HuH-7 (cell line): Measurements from ENCODE around the gene HELQ.
"Not testable (repeated sequence)": the region's sequence is repeated elsewhere in the genome, so short reads cannot be mapped to it uniquely, and the experiment has no call there.

Experiments used
- DNase-seq: peaks from one replicate; pipeline ENCODE4 v3.0.0; 2011; ENCODE audit warnings: low spot score

Gene HELQ

DNA sequence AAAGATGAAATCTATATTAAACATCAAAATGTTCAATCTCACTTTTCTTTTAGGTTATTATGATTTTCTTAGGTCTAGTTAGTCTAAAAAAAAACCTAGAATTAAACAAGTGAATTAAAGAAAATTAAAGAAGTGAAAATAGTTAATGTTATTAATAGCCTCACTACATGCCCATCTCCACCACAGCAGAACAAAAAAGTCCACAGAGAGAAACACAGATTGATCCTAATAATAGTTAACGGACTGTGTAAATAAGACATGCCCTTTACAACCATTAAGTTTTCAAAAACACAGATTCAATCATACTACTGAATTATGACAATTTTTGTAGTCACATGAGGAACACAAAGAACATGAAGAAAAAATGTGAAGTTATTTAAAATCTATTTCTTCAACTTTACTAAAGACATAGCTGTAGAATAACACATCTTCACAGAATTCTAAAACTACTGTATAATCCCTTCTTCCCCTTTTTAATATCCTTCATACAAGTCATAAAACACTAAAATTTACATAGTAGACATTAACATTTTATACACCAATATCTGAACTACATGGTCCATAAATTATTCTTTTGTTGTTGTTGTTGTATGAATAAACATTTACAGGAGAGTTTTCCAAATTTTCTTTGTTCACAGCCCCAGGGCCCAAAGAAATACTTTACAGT, 15.3 kb downstream of the HELQ start:
- DNase-seq: no peak

DNA sequence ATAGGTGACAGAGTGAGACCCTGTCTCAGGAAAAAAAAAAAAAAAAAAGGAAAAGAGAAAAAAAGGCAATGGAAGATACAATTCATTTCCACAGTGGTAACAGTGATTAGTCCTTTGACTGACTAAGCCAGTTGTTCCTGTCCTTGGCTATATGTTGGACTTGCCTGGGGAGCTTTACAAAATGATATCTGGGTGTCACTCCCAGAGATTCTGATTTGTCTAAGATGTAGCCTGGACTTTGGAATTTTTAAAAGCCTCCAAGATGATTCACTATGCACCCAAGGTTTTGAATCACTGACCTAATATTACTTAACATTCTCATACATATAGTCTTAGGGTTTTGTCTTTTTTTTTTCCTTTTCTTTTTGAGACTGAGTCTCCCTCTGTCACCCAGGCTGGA, 16.9 kb downstream of the HELQ start:
- no peak for DNase-seq

- DNase-seq: no peak
Observed at GRCh38 chr4:83436680-83437079, 18.9 kb downstream of the HELQ start.

DNA sequence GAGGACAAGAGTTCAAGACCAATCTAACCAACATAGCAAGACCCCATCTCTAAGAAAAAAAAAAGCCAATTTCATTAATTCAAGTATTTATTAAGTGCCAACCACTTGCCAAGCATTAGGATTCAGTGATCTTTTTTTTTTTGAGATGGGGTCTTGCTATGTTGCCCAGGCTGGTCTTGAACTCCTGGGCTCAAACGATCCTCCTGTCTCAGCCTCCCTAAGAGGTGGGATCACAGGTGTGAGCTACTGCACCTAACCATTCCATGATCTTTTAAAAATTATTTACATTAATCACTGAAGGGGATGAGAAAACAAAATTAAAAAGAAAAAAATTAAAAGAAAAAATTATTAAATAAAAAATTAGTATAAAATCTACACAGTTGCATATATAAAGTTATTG, 24.4 kb downstream of the HELQ start:
- no peak for DNase-seq

DNA sequence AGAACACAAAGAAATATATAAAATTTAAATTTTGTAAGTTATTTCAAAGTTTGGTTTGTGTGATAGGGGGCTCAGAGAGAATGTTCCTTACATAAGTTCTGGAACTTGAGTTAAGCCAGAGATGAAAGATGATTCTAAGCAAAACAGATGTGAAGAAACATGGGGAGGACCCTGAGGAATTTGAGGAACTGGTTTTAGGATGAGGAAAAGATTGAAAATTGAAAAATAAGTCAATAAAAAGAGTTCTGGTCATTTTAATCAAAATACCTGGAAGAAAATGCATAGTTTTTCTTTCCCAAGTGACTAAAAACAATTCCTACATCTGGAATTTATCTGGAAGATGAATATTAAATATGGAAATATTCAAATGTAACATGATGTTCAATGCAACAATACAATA, 37.4 kb downstream of the HELQ start:
- no peak for DNase-seq

- no peak for DNase-seq
Observed at GRCh38 chr4:83417566-83417965, 38.1 kb downstream of the HELQ start.

GRCh38 chr4:83413676-83414075, 41.9 kb downstream of the HELQ start:
- DNase-seq: no peak

- no peak for DNase-seq
Observed at GRCh38 chr4:83408908-83409307, 46.7 kb downstream of the HELQ start.

DNA sequence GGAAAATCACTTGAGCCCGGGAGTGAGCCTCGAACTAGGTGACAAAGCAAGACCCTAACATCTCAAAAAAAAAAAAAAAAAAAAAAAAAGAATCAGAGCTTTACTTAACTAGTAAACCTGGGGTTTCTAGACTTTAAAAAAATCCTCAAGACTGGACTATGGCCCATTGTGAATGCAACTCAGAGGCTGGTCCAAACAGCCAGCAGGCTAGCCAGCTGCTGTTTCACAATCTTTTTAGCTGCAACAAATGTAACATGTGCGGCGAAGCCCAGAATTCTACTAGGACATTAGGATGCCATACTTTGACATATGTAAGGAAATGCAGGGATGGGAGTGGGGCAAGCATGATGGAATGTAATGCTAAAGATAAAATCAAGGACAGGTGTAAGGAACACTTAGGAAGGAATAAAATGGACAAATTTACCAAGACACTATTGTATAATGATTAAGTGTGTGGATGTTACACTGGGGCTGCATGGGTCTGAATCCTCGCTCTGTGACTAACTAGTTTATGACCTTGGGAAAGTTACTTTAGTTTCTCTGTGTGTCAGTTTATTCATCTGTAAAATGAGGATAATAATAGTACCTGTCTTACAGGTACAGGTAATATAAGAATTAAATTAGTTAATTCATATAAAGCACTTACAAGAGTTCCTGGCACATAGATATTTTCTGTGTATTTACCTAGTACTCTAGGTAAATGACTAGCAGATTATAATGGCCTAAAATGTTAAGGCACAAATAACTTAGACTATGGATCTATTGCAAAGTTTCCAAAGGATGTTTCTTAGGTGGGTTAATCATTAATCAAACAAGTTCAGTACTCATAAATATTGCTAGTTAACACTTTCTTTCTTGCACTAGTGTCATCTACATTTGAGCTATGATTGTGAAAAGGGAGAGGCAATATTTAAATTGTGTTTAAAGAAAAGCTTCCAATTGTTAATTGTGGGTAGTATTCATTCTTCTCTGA, 49.5 kb downstream of the HELQ start:
- no peak for DNase-seq

DNA sequence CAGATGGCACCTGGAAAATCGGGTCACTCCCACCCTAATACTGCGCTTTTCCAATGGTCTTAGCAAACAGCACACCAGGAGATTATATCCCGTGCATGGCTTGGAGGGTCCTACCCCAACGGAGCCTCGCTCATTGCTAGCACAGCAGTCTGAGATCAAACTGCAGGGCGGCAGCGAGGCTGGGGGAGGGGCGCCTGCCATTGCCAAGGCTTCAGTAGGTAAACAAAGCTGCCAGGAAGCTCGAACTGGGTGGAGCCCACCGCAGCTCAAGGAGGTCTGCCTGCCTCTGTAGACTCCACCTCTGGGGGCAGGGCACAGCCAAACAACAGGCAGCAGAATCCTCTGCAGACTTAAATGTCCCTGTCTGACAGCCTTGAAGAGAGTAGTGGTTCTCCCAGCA, 57.5 kb downstream of the HELQ start:
- DNase-seq: not testable (repeated sequence)

DNA sequence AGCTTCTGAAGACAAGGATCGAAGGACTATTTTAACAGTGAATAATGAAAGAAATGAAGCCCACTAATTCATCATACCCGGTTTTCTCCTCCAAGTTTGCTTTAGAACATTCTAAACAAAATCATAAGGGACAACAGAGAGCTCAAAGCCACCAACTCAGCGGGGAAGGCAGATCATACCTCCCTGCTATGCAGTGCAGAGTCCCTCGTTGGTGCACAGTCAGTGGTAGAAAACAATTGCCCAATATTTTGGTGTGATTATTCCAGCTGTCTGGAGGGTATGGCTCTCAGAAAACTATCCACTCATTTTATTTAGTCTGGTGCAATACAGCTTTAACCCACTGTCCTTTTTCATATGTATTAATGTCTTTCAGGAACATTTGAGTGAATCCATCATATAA, 61.7 kb downstream of the HELQ start:
- DNase-seq: no peak

GRCh38 chr4:83392562-83392961, 63.1 kb downstream of the HELQ start:
- DNase-seq: no peak

GRCh38 chr4:83390944-83391343, 64.7 kb downstream of the HELQ start:
- DNase-seq: no peak

GRCh38 chr4:83389756-83390505, 65.7 kb downstream of the HELQ start:
- DNase-seq: no peak

DNA sequence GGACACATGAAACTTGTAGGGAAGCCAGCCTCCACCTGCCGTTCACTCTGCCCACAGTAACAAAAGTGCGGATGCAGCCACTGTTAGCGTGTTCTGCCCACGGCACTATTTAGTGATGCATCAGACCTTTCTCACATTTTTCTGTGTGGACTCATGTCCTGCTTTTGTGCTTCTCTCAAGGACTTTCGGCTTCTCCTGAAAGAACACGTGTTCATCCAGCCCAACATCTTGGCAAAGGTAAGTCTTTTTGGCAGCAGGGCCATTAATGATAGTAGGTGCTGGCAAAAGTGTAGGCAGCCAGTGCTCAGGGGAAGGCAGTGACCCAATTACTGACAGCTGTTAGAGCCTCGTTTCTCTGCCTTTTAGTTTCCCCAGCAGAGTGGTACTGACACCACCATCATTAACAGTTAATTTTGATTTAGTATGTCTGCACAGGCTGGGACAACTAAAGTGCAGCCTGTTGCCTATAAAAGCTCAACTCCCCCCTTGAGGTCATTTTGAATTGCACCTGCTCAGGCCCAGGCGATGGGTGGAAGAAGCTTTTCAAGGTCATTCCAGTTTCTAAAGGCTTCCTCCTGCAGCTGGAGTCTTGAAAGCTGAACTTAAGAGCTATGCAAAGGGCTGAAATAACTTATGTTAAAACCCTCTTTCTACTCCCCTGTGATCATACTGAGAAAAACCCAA, 66.4 kb downstream of the HELQ start:
- DNase-seq: no peak

- DNase-seq: no peak
Observed at GRCh38 chr4:83388313-83388676, 67.3 kb downstream of the HELQ start.

GRCh38 chr4:83387476-83388312, 67.9 kb downstream of the HELQ start:
- no peak for DNase-seq

DNA sequence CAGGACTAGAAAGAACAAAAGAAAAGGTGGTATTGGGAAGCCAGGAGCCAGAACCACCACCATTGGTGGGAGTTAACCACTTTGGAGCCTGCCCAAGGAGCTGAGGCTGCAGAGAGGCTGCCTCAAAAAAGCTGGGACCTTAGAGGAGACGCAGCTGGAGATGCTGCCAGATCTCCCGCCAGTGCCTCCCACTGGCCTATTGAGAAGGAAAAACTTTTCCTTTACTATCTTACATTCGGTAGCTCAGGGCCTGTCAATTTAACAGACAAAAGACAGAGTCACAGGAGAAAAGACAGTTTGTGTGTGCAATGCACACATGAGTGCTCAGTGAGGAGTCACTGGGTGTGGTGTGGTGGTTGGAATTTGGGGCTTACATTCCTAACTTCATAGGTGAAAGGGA, 68.6 kb downstream of the HELQ start:
- DNase-seq: no peak

- DNase-seq: no peak
Observed at GRCh38 chr4:83382850-83383249, 72.8 kb downstream of the HELQ start.

DNA sequence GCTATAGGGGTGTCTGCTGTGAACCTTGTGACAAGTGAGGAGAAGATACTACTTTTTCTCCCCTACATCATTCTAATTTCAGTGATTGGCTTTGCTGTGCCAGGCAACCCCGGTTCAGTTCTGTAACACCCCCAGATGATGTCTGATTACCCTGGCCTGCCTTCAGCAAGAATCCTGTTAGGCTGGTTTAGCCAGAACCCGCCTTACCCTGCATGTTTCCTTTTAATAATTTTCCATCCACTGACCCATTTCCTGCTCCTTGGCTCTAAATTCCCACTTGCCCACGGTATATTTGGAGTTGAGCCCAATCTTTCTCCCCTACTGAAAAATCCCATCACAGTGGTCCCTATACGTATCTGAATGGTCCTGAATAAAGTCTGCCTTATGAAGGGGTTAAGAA, 74.5 kb downstream of the HELQ start:
- DNase-seq: no peak

DNA sequence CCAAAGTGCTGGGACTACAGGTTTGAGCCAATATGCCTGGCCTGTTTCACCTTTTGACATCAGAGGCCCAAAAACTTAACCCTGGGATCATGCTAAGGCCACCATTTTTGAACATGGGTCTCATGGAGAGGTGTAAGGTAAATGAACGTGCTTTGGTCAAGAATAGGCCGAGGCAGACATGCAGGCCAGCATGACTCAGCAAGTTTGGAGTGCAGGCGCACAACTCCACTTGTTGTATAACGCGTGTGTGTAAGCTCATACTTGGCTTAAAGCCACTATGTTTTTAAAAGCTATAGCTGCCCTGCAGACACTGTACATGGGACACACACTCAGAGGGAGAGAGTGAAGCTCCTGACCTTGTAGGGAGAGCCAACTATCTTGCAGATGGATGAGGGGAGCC, 77.2 kb downstream of the HELQ start:
- DNase-seq: no peak
